Amygdala (tissue), 56 donors: ENCODE data around the gene TDG.

Source experiments
- DNase-seq, 56 donors: peaks; one replicate each; lab custom pipeline; 2025; lab: John Stamatoyannopoulos, UW

Gene TDG

GRCh38 chr12:103958621-103959020 lies 7.1 kb upstream of the TDG start:
- DNase-seq, result no peak

GRCh38 chr12:103960616-103961227 lies 5.0 kb upstream of the TDG start:
- no peak for DNase-seq

GRCh38 chr12:103962493-103962892 lies 3.2 kb upstream of the TDG start:
- DNase-seq, result no peak

GRCh38 chr12:103964805-103965204 lies 867 bp upstream of the TDG start:
- no peak for DNase-seq

GRCh38 chr12:103965255-103965589 lies 450 bp upstream of the TDG start:
- no peak for DNase-seq

- no peak for DNase-seq
These were observed 1.1 kb downstream of the TDG start for GRCh38 chr12:103966736-103967135.

GRCh38 chr12:103969391-103969790 lies 3.7 kb downstream of the TDG start:
- no peak for DNase-seq

GRCh38 chr12:103973909-103974308 lies 8.2 kb downstream of the TDG start:
- no peak for DNase-seq

- no peak for DNase-seq
These were observed 9.7 kb downstream of the TDG start for GRCh38 chr12:103975368-103975767.

GRCh38 chr12:103978384-103978982 lies 12.8 kb downstream of the TDG start:
- no peak for DNase-seq

- DNase-seq, result no peak
These were observed 21.2 kb downstream of the TDG start for GRCh38 chr12:103986829-103987228.

GRCh38 chr12:103994235-103994634 lies 28.6 kb downstream of the TDG start:
- no peak for DNase-seq

- no peak for DNase-seq
These were observed 30.9 kb downstream of the TDG start for GRCh38 chr12:103996595-103996994.

- no peak for DNase-seq
These were observed 31.7 kb downstream of the TDG start for GRCh38 chr12:103997286-103997900.

GRCh38 chr12:103998976-103999375 lies 33.3 kb downstream of the TDG start:
- DNase-seq, result no peak

- no peak for DNase-seq
These were observed 35.2 kb downstream of the TDG start for GRCh38 chr12:104000807-104001434.

- DNase-seq, result no peak
These were observed 37.0 kb downstream of the TDG start for GRCh38 chr12:104002686-104003085.

- no peak for DNase-seq
These were observed 37.9 kb downstream of the TDG start for GRCh38 chr12:104003596-104003995.

GRCh38 chr12:104006929-104007328 lies 41.3 kb downstream of the TDG start:
- DNase-seq, result no peak

- no peak for DNase-seq
These were observed 44.4 kb downstream of the TDG start for GRCh38 chr12:104010121-104010520.

- peak in 4 of 56 donors; percentile 0 to 22 (median 6) for DNase-seq
These were observed 45.0 kb downstream of the TDG start for GRCh38 chr12:104010606-104011169.

GRCh38 chr12:104011253-104011652 lies 45.6 kb downstream of the TDG start:
- no peak for DNase-seq
